Cardiac muscle cell (in vitro differentiated cells and primary cell): ENCODE measurements around the gene NTRK2. TPM values are rescaled to one million over a fixed set of nuclear protein-coding genes. Genes with fewer than 3 reads are reported as not detected.

ENCODE experiments used
- DNase-seq, 2 donors: peaks; one replicate each; pipeline versions ENCODE4 v3.0.0 to v3.0.0-alpha.2; 2010 to 2017; ENCODE audit warnings: low read depth in 1 of 2, low spot score in 1 of 2
- H3K27ac ChIP-seq: fragments of 200-600 bp; sonication (generic); 2 replicates; pipeline ENCODE4 v1.5.1; 2016
- H3K27me3 ChIP-seq: fragments of 200-600 bp; sonication (generic); 2 replicates; pipeline ENCODE4 v1.6.0; 2016; ENCODE audit warnings: control low read depth
- H3K36me3 ChIP-seq: fragments of 200-600 bp; sonication (generic); 2 replicates; pipeline ENCODE4 v1.5.1; 2016; ENCODE audit warnings: control low read depth
- H3K4me1 ChIP-seq: fragments of 200-600 bp; sonication (generic); 2 replicates; pipeline ENCODE4 v1.8.1; 2017; ENCODE audit warnings: low read depth, mild to moderate bottlenecking, mixed run types
- H3K4me3 ChIP-seq: fragments of 200-600 bp; sonication (generic); 2 replicates; pipeline ENCODE4 v1.5.1; 2016; ENCODE audit warnings: mild to moderate bottlenecking
- H3K9me3 ChIP-seq: fragments of 200-600 bp; sonication (generic); 2 replicates; pipeline ENCODE4 v1.5.1; 2017; ENCODE audit warnings: low read depth, mild to moderate bottlenecking, control low read depth
- polyA plus RNA-seq: library from polyadenylated mRNA; unstranded; fragments of >200 nt; fragmentation: Nextera tagmentation; extraction: Ambion mirVana; gene quantifications from 2 replicates; pipeline ENCODE4 v1.2.1, GENCODE V29; 2016
- total RNA-seq: library from RNA; depleted of rRNA; stranded (reverse); fragments of >200 nt; gene quantifications from 2 replicates; pipeline ENCODE4 v1.2.3, GENCODE V29; 2016
- TF ChIP-seq, protein P1 (sequence below): IDR thresholded peaks from 2 replicates; pipeline ENCODE4 v1.5.1; 2012; ENCODE audit warnings: low read depth, mild to moderate bottlenecking, low read length

The NTRK2 gene
- total and polyA plus RNA-seq, 2 experiments from 2014 or later = 1.3 TPM

GRCh38 chr9:84761137-84761808 is 91.7 kb downstream of the NTRK2 start:
- H3K27ac ChIP-seq = no peak overlapping the region
- no peaks in the 10 kb centered on the region for H3K27me3 ChIP-seq
- no peak overlapping the region for H3K4me3 ChIP-seq
- no peaks in the 10 kb centered on the region for H3K36me3 ChIP-seq
- DNase-seq = no peak
- H3K4me1 ChIP-seq = no peaks in the 10 kb centered on the region
- H3K9me3 ChIP-seq = no peaks in the 10 kb centered on the region
- TF ChIP-seq, protein P1, sequence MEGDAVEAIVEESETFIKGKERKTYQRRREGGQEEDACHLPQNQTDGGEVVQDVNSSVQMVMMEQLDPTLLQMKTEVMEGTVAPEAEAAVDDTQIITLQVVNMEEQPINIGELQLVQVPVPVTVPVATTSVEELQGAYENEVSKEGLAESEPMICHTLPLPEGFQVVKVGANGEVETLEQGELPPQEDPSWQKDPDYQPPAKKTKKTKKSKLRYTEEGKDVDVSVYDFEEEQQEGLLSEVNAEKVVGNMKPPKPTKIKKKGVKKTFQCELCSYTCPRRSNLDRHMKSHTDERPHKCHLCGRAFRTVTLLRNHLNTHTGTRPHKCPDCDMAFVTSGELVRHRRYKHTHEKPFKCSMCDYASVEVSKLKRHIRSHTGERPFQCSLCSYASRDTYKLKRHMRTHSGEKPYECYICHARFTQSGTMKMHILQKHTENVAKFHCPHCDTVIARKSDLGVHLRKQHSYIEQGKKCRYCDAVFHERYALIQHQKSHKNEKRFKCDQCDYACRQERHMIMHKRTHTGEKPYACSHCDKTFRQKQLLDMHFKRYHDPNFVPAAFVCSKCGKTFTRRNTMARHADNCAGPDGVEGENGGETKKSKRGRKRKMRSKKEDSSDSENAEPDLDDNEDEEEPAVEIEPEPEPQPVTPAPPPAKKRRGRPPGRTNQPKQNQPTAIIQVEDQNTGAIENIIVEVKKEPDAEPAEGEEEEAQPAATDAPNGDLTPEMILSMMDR = no peak

DNA sequence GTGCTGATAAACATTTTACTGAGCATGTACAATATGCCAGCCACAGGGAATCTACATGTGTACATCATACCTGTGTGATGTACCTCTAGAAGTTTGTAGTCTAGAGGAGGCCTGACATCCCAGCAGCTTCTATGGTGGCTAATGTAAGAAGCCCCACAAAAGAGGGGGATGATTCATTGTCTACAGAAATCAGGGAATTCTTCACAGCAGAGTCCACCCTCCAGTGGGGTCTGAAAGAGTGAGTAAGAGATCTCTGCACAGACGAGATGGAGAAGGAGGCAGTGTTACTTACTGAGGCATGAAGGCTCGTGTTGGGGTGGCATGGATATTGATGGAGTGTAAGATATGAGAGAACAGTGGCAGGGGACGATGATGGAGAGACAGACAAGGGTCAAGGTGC is 103.0 kb downstream of the NTRK2 start:
- no peak overlapping the region for H3K27ac ChIP-seq
- H3K4me3 ChIP-seq = no peak overlapping the region
- no peaks in the 10 kb centered on the region for H3K9me3 ChIP-seq
- H3K4me1 ChIP-seq = no peaks in the 10 kb centered on the region
- TF ChIP-seq, protein P1 = no peak
- H3K36me3 ChIP-seq = no peaks in the 10 kb centered on the region
- DNase-seq = no peak
- H3K27me3 ChIP-seq = no peaks in the 10 kb centered on the region

DNA sequence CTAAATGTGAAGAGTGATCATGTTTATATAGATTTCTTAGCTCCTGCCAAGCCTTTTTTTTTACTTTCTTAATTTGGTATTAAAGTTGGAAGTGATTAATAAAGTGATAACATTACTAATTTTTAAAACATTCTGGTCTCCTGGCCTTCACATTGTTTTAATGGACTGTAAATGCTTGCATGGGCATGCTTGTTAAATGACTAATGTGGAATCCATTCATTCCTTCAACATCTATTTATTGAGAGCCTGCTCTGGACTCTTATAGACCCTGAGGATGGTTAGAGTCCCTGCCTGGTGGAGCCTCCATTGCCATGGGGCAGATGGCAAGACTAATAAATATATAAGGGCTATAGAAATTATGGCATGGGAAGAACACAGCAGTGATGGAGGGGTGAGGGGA is 103.5 kb downstream of the NTRK2 start:
- Histone ChIP-seq H3K36me3 (no peaks in the 10 kb centered on the region), H3K27ac (no peak overlapping the region), H3K4me3 (no peak overlapping the region), H3K9me3 (no peaks in the 10 kb centered on the region), H3K27me3 (no peaks in the 10 kb centered on the region), H3K4me1 (no peaks in the 10 kb centered on the region)
- TF ChIP-seq, protein P1 = no peak
- DNase-seq = no peak

GRCh38 chr9:84775056-84775643 is 105.6 kb downstream of the NTRK2 start:
- Histone ChIP-seq H3K4me3 (no peak overlapping the region), H3K27ac (no peak overlapping the region), H3K36me3 (no peaks in the 10 kb centered on the region), H3K27me3 (no peaks in the 10 kb centered on the region), H3K9me3 (no peaks in the 10 kb centered on the region), H3K4me1 (no peaks in the 10 kb centered on the region)
- no peak for DNase-seq
- TF ChIP-seq, protein P1 = no peak

DNA sequence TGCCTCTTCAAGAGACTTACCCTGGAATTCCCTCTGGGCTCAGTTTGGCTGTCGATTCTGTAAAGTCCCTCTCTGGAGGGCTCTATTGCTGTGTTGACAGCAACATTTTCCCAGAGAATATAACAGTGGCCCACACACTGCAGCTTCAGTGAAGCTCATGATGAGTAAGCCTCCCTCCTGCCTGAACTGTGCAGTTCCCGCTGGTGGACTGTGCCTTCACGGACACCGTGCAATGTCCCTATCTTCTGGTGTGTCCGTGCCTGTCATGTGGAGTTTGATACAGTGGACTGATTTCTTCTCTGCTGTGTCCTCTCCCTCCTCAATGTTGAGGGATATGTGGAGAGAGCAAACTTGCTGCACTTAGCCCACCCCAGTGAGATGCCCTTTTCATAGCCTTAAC is 109.0 kb downstream of the NTRK2 start:
- Histone ChIP-seq H3K4me3 (no peak overlapping the region), H3K4me1 (no peaks in the 10 kb centered on the region), H3K36me3 (no peaks in the 10 kb centered on the region), H3K27ac (no peak overlapping the region), H3K9me3 (no peaks in the 10 kb centered on the region), H3K27me3 (no peaks in the 10 kb centered on the region)
- DNase-seq = no peak
- TF ChIP-seq, protein P1 = no peak
